Colonic mucosa (tissue), 4 donors: Measurements from ENCODE around the gene TM9SF3. TPM values are rescaled to one million over a fixed set of nuclear protein-coding genes. Genes with fewer than 3 reads are reported as not detected.

Experiments used
- DNase-seq: peaks from one replicate; pipeline ENCODE4 v3.0.0-alpha.2; 2020
- H3K27ac ChIP-seq: fragments of 200-600 bp; one replicate; pipeline ENCODE4 v1.8.0; 2021
- H3K27me3 ChIP-seq: fragments of 200-600 bp; one replicate; pipeline ENCODE4 v1.8.0; 2021
- H3K36me3 ChIP-seq: fragments of 200-600 bp; one replicate; pipeline ENCODE4 v1.8.0; 2021
- H3K4me1 ChIP-seq: fragments of 200-600 bp; one replicate; pipeline ENCODE4 v1.8.0; 2021; ENCODE audit warnings: mild to moderate bottlenecking
- H3K4me3 ChIP-seq: fragments of 200-600 bp; one replicate; pipeline ENCODE4 v1.8.0; 2021
- H3K9ac ChIP-seq, 2 donors: one replicate each; pipeline ENCODE4 v1.7.0; 2013; ENCODE audit warnings: control low read depth in 2 of 2, low read depth in 2 of 2, low read length in 2 of 2
- H3K9me3 ChIP-seq: fragments of 200-600 bp; one replicate; pipeline ENCODE4 v1.8.0; 2021
- CTCF ChIP-seq: fragments of 200-600 bp; IDR thresholded peaks from one replicate; pipeline ENCODE4 v1.8.0; 2022; ENCODE audit warnings: antibody characterized with exemption, mild to moderate bottlenecking
- intact Hi-C: fragments of 100-400 bp; cut with DNase I; formaldehyde crosslinking; loops from one replicate; pipeline ENCODE4 v1.14.1; 2022
- total RNA-seq, 2 donors: library from RNA; stranded (reverse); fragmentation: NEBNext Ultra II Directional in 1 of 2; extraction: Animal tissue kit (Norgen Biotek cat#: 25700) in 1 of 2; gene quantifications; one replicate each; pipeline ENCODE4 v1.2.1, GENCODE V29; 2021
- donor health status: healthy.
- donor health status: DM: no; HTN: no; CAD: no.
- donor health status: DM: no; HTN: no; CAD: no.

Gene TM9SF3
- total RNA-seq, 2 donors from 2014 or later = 285 to 392 TPM

DNA sequence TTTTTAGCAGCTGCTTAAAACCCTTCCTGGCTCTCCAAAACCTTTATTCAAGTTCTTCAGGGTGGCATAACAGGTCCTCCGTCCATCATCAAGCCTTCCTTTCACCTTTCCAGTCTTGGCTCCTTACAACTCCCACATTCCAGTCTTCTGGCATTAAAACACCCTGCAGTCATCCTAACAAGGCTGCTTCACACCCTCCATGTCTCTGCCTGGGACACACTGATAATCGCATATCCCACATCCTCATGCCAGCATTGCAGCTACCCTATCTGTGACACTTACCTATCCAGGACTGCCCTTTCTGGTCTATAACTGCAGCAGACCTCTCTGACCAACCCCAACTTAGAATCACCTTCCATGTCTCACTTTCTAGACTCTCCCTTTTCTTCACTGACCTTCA is 70.5 kb downstream of the TM9SF3 start:
- no peak for DNase-seq
- Histone ChIP-seq H3K27me3 (peaks cover 11% of the 10 kb centered on the region), H3K36me3 (no peaks in the 10 kb centered on the region), H3K9me3 (no peaks in the 10 kb centered on the region), H3K9ac (no peak overlapping the region), H3K4me1 (peaks cover 11% of the 10 kb centered on the region), H3K4me3 (no peak overlapping the region), H3K27ac (no peak overlapping the region)
- intact Hi-C loops = no loop called here
- TF ChIP-seq CTCF = no peak

- peak; percentile 87 for DNase-seq
- no peak within 1 kb of the TSS for H3K27ac ChIP-seq
- peak within 1 kb of the TSS; percentile 12 to 70 for H3K9ac ChIP-seq
- intact Hi-C loops = no loop called here
- H3K9me3 ChIP-seq = no peaks in the 10 kb centered on the region
- H3K36me3 ChIP-seq = no peaks in the 10 kb centered on the region
- H3K4me1 ChIP-seq = peaks cover 11% of the 10 kb centered on the region
- H3K4me3 ChIP-seq = peak within 1 kb of the TSS; percentile 55
- H3K27me3 ChIP-seq = peaks cover 12% of the 10 kb centered on the region
- peak; percentile 50 for TF ChIP-seq CTCF
Observed at GRCh38 chr10:96513698-96514561, 72.9 kb downstream of the TM9SF3 start, which contains the start of gene TLL2. Gene TLL2 (minus strand): TSS chr10:96513926. CDS start chr10:96513685, 241 bp downstream.

DNA sequence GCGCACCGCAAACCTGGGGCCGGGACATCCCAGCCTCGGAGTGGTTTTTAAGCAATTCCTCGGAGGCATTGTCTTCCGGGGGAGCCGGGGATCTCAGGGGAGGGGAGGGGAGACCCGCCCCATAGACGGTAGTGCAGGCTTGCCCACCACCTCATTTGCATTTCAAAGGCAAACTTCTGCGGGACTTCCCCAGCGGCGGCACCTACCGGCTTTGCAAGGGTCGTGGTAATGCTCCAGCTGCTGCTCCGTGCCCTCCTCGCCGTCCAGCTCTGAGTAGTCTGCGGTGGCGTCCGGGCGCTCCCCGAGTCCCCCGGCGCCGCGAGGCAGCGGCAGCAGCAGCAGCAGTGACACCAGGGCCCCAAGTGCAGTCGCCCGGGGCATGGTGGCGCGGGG is 73.5 kb downstream of the TM9SF3 start:
- H3K27me3 ChIP-seq = peaks cover 12% of the 10 kb centered on the region
- H3K4me1 ChIP-seq = peaks cover 11% of the 10 kb centered on the region
- H3K4me3 ChIP-seq = peak overlapping the region; percentile 55
- intact Hi-C loops = no loop called here
- no peak for TF ChIP-seq CTCF
- no peak overlapping the region for H3K27ac ChIP-seq
- peak overlapping the region; percentile 12 to 70 for H3K9ac ChIP-seq
- peak; percentile 24 for DNase-seq
- no peaks in the 10 kb centered on the region for H3K9me3 ChIP-seq
- H3K36me3 ChIP-seq = no peaks in the 10 kb centered on the region

- peaks cover 12% of the 10 kb centered on the region for H3K27me3 ChIP-seq
Observed at GRCh38 chr10:96512524-96513304, 74.1 kb downstream of the TM9SF3 start.

More at GRCh38 chr10:96512524-96513304, 74.1 kb downstream of the TM9SF3 start:
- Histone ChIP-seq H3K27ac (no peak overlapping the region), H3K4me1 (peaks cover 11% of the 10 kb centered on the region), H3K9ac (peak overlapping the region in 1 of 2 donors; percentile 12), H3K36me3 (no peaks in the 10 kb centered on the region), H3K9me3 (no peaks in the 10 kb centered on the region), H3K4me3 (peak overlapping the region; percentile 55)
- TF ChIP-seq CTCF = no peak
- intact Hi-C loops = no loop called here
- DNase-seq = peak; percentile 25
